Stimulated activated naive CD8-positive, alpha-beta T cell treated with anti-CD3 and anti-CD28 coated beads, Interleukin-15, Interleukin-2, amounts not matched to agents 100 U/mL and 50 U/mL, for 24 hours (primary cell): ENCODE data around the gene EMD.
"Not testable (repeated sequence)": the region's sequence is repeated elsewhere in the genome, so short reads cannot be mapped to it uniquely, and the experiment has no call there.

ENCODE experiments used
- ATAC-seq: fragments of 150-1000 bp; cut with Tn5 transposase; one replicate; pipeline ENCODE4 v1.10.0; 2021
- DNase-seq: peaks from one replicate; pipeline ENCODE4 v3.0.0; 2021

EMD gene

GRCh38 chrX:154396363-154396762 is 17.3 kb downstream of the EMD start:
- ATAC-seq, DNase-seq: not testable (repeated sequence)

DNA sequence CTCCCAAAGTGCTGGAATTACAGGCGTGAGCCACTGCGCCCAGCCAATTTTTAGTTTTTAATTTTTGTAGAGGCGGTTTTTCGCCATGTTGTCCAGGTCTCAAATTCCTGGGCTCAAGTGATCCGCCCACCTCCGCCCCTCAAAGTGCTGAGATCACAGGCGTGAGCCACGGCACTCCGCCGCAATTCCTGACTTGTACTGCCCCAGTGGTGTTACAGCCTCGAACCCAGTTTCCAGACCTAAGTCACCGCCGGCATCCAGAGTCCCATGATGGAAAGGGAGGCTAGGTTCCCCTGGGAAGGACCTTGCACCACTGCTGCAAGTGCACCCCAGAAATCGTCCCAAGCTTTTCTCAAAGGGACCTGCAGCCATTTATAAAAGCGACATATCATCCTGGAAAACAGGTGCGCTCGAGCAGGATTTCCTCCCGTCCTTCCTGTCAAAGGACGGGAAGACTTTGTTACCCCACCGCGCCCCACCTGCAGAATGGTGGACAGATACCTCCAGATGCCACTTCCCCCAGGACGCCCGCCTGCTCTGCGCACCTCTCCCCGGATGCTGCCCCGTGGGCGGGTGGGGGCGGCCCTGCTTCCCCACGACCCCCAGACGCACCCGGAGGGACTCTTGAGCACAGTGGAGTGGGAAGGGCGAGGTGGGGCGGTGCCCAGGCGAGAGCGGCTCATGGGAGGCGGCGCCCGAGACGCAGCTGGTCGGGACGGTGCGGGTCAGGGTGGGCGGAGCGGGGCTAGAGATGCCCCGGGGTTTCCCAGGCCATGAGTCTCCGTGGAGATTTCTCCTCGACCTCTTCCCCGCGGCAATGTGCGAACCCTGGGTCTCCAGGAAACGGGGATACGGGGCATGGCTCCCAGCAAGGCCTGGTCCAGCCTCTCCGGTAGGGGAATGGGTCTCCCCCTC is 18.1 kb downstream of the EMD start:
- DNase-seq (peak; percentile 75), ATAC-seq (peak; percentile 60)

DNA sequence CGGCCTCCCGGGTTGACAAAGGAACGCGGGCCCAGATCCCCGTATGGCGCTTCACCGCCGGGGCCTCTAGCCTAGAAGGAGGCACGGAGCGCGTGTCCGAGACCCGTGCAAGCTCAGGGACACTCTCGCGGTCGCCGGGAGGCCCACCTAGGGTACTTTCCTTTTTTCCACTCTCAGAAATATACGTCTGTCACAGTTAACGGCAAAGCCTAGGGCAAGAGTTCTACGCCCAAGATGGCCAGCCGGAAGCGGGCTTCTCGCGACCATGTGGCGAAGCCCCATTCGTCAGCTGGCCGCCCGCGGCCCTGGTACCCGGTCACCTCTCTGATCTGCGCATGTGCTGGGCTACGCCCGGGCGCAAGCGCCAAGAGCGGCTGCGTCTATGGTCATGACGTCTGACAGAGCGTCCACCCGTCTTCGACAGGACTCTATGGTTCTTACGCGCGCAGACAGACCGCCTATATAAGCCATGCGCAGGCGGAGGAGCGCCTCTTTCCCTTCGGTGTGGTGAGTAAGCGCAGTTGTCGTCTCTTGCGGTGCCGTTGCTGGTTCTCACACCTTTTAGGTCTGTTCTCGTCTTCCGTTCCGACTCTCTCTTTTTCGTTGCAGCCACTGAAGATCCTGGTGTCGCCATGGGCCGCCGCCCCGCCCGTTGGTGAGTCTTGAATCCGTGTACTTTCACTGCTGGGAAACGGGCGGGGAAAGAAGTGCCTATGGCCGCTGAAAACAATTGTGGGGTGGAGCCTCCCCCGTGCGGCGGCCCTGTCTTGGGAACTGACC is 19.0 kb downstream of the EMD start, which contains the start of gene RPL10:
RPL10 (plus strand) TSS at position 490 of the 780 bp plus-strand sequence; CDS start at position 633, 143 bp downstream.
- peak; percentile 85 for ATAC-seq
- DNase-seq, result peak; percentile 87

GRCh38 chrX:154398668-154399526 is 19.8 kb downstream of the EMD start:
- ATAC-seq, result peak; percentile 5
- DNase-seq, result peak; percentile 79

DNA sequence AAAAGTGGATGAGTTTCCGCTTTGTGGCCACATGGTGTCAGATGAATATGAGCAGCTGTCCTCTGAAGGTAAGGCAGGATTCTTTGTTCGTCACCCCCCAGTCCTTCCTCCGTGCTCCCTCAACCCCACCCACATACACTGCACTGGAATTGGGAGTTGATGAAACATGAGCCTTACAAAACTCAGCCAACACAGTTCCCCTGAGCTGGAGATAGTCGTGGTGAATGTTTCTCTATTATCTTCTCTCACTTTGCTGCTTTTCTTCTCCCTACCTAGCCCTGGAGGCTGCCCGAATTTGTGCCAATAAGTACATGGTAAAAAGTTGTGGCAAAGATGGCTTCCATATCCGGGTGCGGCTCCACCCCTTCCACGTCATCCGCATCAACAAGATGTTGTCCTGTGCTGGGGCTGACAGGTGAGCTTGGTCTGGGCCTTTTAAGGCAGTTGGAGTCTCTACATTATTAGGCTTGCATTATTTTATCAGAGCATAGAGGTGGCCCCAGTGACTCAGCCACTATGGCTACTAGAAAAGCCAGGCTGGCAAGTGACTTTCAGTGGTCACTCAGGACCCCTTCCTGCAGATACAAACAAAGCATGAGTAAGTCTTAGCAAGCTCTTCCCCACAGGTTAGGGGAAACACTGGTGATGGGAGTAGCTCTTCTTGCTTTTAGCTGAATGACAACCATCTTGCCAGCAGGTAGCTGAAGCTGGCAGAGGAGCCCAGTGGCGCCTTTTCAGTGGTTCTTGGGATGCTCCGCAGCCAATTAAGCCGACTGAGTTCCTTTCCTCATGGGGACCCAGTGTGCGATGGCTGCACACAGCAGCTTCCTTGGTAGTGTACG is 20.7 kb downstream of the EMD start:
- ATAC-seq, result no peak
- no peak for DNase-seq

GRCh38 chrX:154400369-154400817 is 21.3 kb downstream of the EMD start:
- ATAC-seq, DNase-seq: not testable (repeated sequence)

GRCh38 chrX:154401045-154401799 is 22.1 kb downstream of the EMD start:
- ATAC-seq, result no peak

GRCh38 chrX:154401918-154402621 is 23.0 kb downstream of the EMD start:
- no peak for DNase-seq

More at GRCh38 chrX:154401045-154401799, 22.1 kb downstream of the EMD start:
- DNase-seq, result peak; percentile 24

GRCh38 chrX:154402622-154403127 is 23.6 kb downstream of the EMD start:
- ATAC-seq (no peak), DNase-seq (no peak)

More at GRCh38 chrX:154401918-154402621, 23.0 kb downstream of the EMD start:
- ATAC-seq, result no peak

DNA sequence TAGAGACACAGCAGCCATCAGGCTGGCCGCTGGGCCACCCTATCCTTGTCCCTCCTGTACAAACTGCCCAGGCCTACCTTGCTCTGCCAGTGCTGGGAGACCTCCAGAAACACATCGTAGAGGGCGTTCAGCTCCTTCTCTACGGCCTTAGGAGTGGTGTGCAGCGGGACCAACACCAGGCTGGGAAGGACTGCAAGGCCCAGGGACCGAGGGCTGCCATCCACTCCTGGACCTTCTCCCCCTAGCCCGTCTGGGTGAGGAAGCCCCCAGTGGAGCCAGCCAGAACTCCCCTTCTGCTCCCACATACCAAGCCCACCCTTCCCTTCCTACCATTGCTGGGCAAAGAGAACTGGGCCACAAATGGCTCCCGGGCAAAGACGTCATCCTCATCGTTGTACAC is 24.1 kb downstream of the EMD start:
- ATAC-seq (no peak), DNase-seq (no peak)

GRCh38 chrX:154403858-154404257 is 24.8 kb downstream of the EMD start:
- DNase-seq (no peak), ATAC-seq (no peak)

- ATAC-seq (no peak), DNase-seq (no peak)
These were observed 25.6 kb downstream of the EMD start for GRCh38 chrX:154404625-154405192.

DNA sequence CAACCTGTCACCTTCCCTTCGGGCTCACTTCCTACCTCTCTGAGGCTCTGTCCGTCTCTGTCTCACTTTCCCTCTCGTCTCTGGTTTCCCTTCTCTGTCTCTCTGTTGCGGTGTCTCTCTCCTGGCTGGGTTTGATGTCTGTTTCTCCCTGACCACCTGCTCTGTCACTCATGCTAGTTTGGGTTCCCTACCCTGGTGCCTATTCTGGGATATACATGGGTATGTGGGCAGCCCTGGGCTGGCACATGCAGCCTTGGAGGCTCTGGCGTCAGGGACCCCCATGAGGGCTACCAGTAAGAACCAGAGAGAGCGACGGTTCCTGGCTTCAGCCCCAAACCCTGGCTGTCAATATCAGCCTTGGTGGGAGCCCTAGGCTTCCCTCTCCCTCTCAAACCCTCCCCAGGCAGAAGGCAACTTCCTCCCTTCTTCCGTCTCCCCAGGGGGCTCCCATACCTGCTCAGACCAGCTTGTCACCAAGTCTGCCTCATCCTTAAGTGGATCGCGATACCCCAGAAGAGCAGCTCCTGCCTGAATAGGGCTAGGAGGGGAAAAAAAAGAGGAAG is 29.6 kb downstream of the EMD start:
- no peak for ATAC-seq

DNA sequence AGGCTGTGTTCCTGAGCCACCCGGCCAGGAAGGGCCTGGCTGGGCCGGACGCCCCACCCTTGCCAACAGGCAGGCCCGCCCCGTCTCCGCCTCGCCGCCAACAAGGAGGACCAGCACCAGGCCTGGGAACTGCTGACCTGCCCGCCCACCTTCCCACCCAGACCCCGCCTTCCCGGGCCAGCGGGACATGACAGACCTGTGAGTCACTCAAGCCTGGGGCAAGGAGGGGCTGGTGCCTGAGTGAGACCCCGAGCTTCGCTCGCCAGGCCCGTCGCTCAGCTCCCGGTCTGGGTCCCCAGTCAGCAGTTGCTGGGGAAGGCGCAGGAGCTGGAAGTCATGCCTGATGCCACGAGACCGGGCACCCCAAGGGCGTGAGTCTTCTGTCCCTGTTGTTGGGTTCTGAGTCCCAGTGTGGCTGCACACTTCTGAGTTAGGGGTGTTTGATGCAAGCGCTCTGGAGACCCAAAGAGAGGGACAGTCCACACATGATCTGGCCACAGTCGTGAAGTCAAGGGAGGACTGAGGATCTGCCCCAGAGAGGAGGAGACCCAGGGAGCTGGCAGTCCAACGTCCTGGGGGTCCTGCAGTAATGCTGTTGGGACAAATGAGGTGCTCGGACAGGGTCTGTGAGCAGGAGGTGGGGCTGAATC is 30.3 kb downstream of the EMD start, which contains the start of gene DNASE1L1:
DNASE1L1 (minus strand) TSS at position 33 of the 650 bp plus-strand sequence. CDS start 3,686 bp downstream, outside the sequence.
- DNase-seq (peak; percentile 57), ATAC-seq (peak; percentile 20)

More for the DNA sequence above, 29.6 kb downstream of the EMD start:
- DNase-seq, result no peak

DNA sequence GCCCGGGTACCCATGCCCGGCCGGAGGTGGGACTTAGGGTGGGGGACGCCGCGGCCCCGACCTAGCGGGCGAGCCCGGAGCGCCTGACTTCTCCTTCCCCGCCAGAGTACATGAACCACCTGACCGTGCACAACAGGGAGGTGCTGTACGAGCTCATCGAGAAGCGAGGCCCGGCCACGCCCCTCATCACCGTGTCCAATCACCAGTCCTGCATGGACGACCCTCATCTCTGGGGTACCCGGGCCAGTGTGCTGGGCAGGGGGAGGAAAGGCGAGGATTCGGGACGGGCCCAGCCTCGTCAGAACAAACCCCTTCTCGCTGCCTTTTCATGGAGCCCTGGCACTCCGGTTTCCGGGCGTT is 32.9 kb downstream of the EMD start:
- ATAC-seq, result peak; percentile 71
- peak; percentile 72 for DNase-seq

DNA sequence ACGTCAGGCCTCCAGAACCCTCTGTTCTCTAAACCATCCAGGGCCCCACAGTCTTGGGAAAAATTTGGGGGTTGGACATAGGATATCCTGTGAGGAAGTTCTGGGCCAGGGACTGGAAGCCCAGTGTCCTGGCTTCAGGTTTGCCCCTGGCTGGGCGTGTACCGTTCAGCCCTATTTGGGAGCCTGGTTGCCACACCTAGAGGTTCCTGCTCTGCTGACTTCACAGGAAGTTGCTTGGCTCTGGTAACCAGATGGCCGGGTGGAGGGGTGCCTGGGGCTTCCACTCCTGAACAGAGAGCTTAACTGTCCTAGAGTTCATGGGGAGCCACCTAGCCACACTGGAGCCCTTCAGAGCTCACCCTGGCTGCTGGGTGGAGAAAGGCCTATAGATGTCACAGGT is 33.4 kb downstream of the EMD start:
- ATAC-seq (peak; percentile 30), DNase-seq (peak; percentile 25)

GRCh38 chrX:154413142-154413541 is 34.0 kb downstream of the EMD start:
- DNase-seq, result no peak
- ATAC-seq, result no peak

DNA sequence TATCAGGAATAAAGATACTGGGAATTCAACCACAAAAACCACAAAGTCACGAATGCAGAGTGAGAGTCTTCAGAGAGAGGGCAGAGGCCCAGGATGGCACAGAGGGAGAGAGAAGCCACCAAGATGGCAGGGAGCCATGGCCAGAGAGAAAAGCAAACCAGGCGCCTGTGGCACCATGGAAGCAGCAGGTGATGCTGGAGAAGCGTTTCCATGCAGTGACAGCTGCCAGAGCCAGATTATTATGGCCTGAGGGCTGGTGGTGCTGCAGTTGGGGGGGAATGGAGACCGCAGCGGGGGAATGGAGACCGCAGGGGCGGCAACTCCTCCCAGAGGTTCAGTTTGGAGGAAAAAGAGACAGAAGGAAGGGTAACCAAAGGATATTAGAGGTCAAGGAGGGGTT is 38.1 kb downstream of the EMD start:
- no peak for ATAC-seq
- no peak for DNase-seq
